Amniotic epithelial cell (primary cell): ENCODE data around the gene KCND1.
"Not testable (repeated sequence)": the region's sequence is repeated elsewhere in the genome, so short reads cannot be mapped to it uniquely, and the experiment has no call there.

Experiments
- DNase-seq: peaks from one replicate; pipeline ENCODE4 v3.0.0-alpha.2; 2010; ENCODE audit warnings: low read depth

The KCND1 gene

DNA sequence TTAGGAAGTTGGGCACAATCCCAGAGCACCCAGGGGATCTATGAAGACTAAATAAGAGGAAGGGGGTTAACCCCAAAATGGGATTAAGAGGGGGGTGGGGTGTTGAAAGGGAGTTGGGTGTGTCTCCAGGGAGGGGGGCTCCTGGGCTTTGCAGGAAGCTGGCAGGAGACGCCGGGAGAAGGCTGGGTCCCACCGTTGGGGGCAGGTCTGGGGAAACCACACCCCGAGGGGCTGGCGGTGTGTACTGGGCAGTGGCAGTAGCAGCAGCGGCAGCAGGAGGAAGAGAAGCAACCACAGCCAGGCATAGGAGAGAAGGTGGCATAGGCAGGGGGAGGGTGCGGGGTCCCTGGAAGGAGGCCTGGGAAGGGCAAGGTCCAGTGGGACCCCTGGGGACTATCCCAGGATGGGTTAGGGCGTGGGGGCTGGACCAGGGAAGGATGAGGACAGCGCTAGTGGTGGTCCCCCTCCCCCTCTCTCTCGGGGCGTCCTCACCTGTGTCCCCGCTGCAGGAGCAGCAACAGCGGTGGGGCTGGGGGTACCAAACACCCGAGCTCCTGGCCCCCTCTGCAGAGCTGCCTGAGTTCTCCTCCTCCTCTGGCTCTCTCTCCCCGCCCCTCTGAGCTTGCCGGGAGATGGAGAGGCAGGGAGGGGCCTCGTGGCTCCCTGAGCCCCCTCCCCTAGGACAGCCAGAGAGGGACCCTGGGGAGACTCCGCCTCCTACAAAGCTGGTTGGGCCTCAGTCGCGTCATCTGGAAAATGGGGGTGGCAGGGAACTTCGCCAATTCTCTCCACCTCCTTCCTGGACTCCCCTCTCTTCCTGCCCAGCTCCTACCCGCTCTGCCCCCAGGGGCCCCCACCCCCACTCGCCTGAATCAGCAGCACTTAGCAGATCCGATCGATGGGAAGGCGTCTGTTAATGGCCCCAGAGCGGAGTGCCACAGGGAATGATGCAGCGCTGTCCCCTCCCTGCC, at the start of gene KCND1:
Gene KCND1 (minus strand): TSS at position 596 of the 971 bp plus-strand sequence. CDS start 1,573 bp downstream, outside the sequence.
- DNase-seq, result no peak

GRCh38 chrX:49019599-49020249, 48.1 kb upstream of the KCND1 start:
- DNase-seq, result no peak

DNA sequence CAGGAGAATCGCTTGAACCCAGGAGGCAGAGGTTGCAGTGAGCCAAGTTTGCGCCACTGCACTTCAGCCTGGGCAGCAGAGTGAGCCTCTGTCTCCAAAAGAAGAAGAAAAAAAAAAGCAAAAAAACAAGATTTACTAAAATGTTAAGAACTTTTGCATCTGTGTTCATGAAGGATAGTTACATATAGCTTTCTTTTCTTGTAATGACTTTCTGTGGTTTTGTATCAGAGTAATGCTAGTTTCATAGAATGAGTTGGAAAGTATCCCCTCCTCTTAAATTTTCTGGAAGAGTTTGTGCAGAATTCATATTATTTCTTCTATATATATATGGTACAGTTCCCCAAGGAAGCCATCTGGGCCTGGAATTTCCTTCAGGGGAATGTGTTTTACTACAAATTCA, 47.4 kb upstream of the KCND1 start:
- no peak for DNase-seq

DNA sequence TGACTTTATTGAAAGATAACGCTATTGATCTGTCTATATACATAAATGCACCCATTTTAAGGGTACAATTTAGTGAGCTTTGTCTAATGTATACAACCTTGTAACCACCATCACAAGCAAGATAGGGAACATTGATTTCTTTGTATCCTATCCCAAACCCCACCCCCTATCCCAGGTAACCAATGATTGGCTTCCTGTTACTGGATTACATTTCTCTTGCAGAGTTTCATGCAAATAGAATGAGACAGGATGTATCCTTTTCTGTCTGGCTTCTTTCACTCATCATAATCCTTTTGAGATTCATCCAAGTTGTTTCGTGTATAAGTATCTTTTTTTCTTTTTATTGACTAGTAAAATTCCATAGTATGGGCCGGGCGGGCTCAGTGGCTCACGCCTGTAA, 32.1 kb upstream of the KCND1 start:
- DNase-seq, result no peak

- peak; percentile 86 for DNase-seq
Measured at GRCh38 chrX:49002091-49002935, 30.7 kb upstream of the KCND1 start, which contains the start of gene GRIPAP1. Gene GRIPAP1 (minus strand): TSS chrX:49002264. CDS start chrX:49002229, 35 bp downstream.

GRCh38 chrX:49001521-49002090, 30.0 kb upstream of the KCND1 start:
- peak; percentile 31 for DNase-seq

DNA sequence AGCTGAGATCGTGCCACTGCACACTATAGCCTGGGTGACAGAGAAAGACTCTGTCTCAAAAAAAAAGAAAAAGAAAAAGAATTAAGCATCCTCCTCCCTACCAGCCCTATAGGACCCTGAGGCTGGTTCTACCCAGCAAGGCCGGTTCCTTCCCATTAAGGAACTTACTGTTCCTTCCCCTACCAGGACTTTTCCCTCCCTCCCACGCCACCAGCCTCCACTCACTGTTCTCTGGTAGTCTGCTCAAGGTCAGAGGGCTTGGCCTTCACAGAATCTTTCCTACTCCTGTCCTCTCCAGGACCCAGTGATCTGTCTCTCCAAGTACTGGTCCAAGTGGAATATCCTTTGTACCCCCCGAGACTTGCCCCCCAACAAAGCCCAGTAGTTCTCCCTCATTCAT, 29.0 kb upstream of the KCND1 start:
- no peak for DNase-seq

DNA sequence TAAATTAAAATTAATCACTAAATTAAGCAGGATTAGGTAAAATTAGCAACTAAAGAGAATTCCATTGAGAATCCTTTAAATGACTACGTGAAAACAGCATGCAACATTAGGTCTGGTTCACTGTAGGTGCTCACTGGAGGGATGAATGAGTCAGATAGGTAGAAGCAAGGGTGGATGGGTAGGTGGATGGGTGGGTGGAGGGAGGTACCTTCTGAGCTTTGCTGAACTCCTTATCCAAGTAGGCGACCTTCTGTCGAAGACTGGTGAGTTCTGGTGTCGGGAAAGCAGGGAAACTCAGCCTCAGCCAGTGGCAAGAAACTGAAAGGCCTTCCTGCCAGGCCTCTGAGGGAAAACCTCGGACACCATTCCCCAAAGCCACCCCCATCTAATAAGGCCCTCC, 27.4 kb upstream of the KCND1 start:
- DNase-seq, result no peak

DNA sequence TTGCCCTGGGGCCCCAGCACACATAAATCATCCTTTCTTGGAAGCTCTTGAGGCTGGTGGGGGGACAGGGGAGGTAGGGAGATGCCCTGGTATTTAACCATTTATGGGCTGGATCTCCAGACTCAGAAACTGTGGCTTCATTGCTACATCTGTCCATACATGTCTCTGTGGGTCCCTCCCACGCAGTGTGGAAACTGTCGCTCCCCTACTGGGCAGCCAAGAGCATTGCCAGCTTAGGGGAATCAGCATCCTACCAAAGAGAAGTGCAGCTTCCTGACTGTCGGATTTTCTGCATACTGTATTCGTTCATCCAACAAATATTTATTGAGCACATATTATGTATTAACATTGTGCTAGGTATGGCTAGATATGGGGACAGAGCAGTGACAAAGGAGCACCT, 26.7 kb upstream of the KCND1 start:
- peak; percentile 19 for DNase-seq

- DNase-seq, result no peak
Measured at GRCh38 chrX:48997865-48998264, 26.2 kb upstream of the KCND1 start.

DNA sequence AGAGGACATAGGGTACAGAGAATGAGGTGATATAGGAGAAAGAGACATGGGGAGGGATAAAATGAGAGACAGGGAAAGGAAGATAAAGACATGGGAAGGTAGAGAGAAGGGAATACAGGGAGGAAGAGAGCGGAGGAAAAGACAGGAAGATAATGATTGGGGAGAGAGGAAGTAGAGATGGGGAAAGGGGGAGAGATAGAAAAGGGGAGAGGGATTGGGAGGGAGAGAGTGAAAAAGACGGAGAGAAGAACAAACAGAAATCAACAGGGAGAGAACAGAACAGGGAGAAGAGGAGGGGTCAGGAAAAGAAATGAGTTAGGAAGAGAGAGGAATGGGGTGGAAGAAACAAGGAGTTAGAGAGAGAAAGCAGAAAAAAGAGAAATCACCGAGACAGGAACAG, 25.8 kb upstream of the KCND1 start:
- DNase-seq, result no peak

- no peak for DNase-seq
Measured at GRCh38 chrX:48996969-48997368, 25.3 kb upstream of the KCND1 start.

- DNase-seq, result no peak
Measured at GRCh38 chrX:48992341-48992740, 20.7 kb upstream of the KCND1 start.

DNA sequence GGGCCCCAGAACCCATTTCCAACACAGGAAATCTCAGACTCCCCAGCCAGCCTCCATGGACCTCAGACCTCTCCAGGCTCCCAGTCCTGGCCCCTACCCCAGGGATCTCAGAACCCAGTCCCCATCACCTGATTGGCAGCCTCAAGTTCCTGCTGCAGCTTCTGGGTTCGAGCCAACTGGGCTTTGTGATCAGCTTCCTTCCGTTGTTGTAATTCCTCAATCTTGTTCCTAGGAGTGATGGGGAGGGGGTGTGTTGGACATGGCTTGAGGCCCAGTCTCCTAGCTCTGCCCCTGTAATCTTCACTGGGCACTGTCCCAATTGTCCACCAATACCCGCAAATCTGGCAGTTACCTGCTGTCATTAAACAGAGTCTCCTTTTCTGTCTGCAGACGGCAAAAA, 17.8 kb upstream of the KCND1 start:
- DNase-seq, result no peak

DNA sequence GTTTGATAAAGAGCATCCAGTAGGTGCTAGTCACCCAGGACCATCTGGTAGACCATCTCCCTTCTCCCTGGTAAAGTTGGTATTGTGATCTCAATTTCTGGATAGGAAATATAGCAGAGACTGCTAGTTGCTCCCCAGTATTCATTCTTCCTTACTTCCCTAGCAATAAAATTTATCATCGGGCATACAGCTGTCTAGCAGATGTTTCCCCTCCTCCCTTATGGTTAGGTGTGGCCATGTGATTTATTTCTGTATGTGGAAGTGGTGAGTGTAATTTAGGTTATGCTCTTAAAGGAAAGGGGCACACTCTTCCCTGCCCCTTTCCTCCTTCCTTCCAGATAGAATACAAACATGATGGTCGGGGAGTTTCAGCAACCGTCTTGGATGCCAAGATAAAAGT, 12.3 kb upstream of the KCND1 start:
- DNase-seq, result no peak

GRCh38 chrX:48983081-48983480, 11.4 kb upstream of the KCND1 start:
- no peak for DNase-seq

DNA sequence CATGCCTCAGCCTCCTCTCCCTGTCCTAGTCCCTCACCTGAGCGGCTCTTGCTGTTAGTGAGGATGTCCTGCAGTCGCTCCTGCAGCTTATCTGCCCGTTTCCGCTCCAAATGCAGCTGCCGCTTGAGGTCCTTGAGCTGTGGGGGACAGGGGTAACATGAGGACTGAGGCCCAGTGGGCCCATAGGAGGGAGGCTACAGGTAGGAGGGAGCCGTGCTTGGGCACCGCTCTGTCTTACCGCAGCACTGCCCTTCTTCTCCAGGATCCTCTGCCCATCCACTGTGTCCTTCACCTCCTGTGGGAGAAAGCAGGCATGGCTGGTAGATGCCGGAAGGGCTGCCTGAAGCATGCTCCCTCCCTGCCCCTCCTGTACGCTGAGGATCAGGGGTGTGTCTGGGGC, 9.5 kb upstream of the KCND1 start:
- no peak for DNase-seq

DNA sequence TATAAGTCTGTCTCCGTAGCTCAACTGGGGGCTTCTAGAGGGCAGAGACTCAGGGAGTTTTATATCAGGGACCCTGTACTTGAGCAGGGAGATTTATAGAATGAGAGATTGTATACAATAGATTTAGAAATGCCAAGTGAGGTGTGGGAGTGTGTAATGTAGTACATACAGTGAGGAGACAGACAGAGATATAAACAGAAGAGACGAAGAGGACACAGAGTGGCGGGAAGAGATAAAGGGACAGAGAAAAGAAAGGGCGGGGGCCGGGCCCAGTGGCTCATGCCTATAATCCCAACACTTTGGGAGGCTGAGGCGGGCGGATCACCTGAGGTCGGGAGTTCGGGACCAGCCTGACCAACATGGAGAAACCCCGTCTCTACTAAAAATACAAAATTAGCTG, 8.7 kb upstream of the KCND1 start:
- not testable (repeated sequence) for DNase-seq

- no peak for DNase-seq
Measured at GRCh38 chrX:48978226-48978625, 6.6 kb upstream of the KCND1 start.

DNA sequence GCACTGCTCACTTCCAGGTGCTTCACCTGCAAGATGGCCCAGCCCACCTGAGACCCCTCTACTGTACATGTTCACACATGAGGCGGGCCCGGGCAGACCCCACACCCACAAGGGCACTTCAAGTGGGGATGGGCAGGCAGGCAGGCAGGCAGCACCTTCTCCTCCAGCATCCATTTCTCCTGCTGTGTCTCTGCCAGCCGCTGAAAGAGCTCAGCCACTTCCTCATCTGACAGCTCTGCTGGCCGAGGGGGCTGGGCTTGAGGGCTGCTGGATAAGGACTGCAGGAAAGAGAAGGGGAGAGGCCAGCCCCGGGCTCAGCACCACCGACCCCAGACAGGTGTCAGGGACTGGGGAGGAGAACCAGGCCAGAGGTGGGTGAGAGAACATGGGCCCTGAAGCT, 4.4 kb upstream of the KCND1 start:
- DNase-seq, result no peak

GRCh38 chrX:48975541-48975940, 3.9 kb upstream of the KCND1 start:
- DNase-seq, result no peak

GRCh38 chrX:48975041-48975440, 3.4 kb upstream of the KCND1 start:
- DNase-seq, result no peak
